Mesenchymal stem cell (in vitro differentiated cells and primary cell): ENCODE data around the gene GLOD4.

Experiments used
- DNase-seq: peaks from one replicate; pipeline ENCODE4 v3.0.0-alpha.2; 2013
- H2AFZ ChIP-seq: one replicate; pipeline ENCODE4 v1.6.1; 2013; ENCODE audit warnings: low read depth, mild to moderate bottlenecking, control low read depth, inconsistent platforms, low read length, moderate library complexity
- H2AK5ac ChIP-seq: 2 replicates; pipeline ENCODE4 v1.6.1; 2013; ENCODE audit warnings: low read length, moderate library complexity, mild to moderate bottlenecking, inconsistent platforms; ENCODE audit not compliant: severe bottlenecking
- H2BK120ac ChIP-seq: one replicate; pipeline ENCODE4 v1.6.1; 2013; ENCODE audit warnings: low read depth, mild to moderate bottlenecking, inconsistent platforms, low read length, moderate library complexity
- H2BK12ac ChIP-seq, 2 experiments: one replicate each; pipeline ENCODE4 v1.6.1; 2013; ENCODE audit warnings: inconsistent platforms in 2 of 2, low read length in 2 of 2, mild to moderate bottlenecking in 2 of 2, moderate library complexity in 2 of 2, control low read depth in 1 of 2
- H2BK15ac ChIP-seq: one replicate; pipeline ENCODE4 v1.6.1; 2013; ENCODE audit warnings: mild to moderate bottlenecking, low read depth, inconsistent platforms; ENCODE audit not compliant: poor library complexity, severe bottlenecking
- H2BK5ac ChIP-seq: 2 replicates; pipeline ENCODE4 v1.6.1; 2013; ENCODE audit warnings: low read depth, mild to moderate bottlenecking, low read length, control low read depth, inconsistent platforms; ENCODE audit not compliant: poor library complexity, severe bottlenecking
- H3K14ac ChIP-seq, 2 experiments: one replicate each; pipeline ENCODE4 v1.6.1; 2013; ENCODE audit warnings: inconsistent platforms in 2 of 2, low read length in 2 of 2, control low read depth in 1 of 2, mild to moderate bottlenecking in 1 of 2, moderate library complexity in 1 of 2
- H3K18ac ChIP-seq, 2 experiments: one replicate each; pipeline ENCODE4 v1.6.1; 2013; ENCODE audit warnings: inconsistent platforms in 2 of 2, low read length in 2 of 2, control low read depth in 1 of 2, low read depth in 1 of 2, mild to moderate bottlenecking in 1 of 2
- H3K23ac ChIP-seq, 2 experiments: one replicate each; pipeline ENCODE4 v1.6.1; 2013; ENCODE audit warnings: inconsistent platforms in 2 of 2, low read length in 2 of 2, mild to moderate bottlenecking in 2 of 2, moderate library complexity in 2 of 2, control low read depth in 1 of 2
- H3K27ac ChIP-seq: 2 replicates; pipeline ENCODE4 v1.5.1; 2013; ENCODE audit warnings: mild to moderate bottlenecking, moderate library complexity, low read length, control low read depth, inconsistent platforms; ENCODE audit not compliant: poor library complexity, severe bottlenecking
- H3K27me3 ChIP-seq, 2 experiments: 2 replicates each; pipeline versions ENCODE4 v1.6.1 to v1.7.0; 2013; ENCODE audit warnings: low read length in 2 of 2, mild to moderate bottlenecking in 2 of 2, moderate library complexity in 2 of 2, control low read depth in 1 of 2, inconsistent platforms in 1 of 2; ENCODE audit not compliant: control insufficient read depth in 1 of 2, insufficient read depth in 1 of 2
- H3K36me3 ChIP-seq, 2 experiments: 2 replicates each; pipeline versions ENCODE4 v1.6.1 to v1.7.0; 2013; ENCODE audit warnings: low read length in 2 of 2, control low read depth in 1 of 2, inconsistent platforms in 1 of 2, low read depth in 1 of 2, mild to moderate bottlenecking in 1 of 2; ENCODE audit not compliant: insufficient read depth in 2 of 2, control insufficient read depth in 1 of 2
- H3K4ac ChIP-seq, 2 experiments: one replicate each; pipeline ENCODE4 v1.6.1; 2013; ENCODE audit warnings: inconsistent platforms in 2 of 2, low read length in 2 of 2, mild to moderate bottlenecking in 2 of 2, moderate library complexity in 2 of 2, control low read depth in 1 of 2, low read depth in 1 of 2
- H3K4me1 ChIP-seq: 2 replicates; pipeline ENCODE4 v1.6.1; 2013; ENCODE audit warnings: low read depth, low read length, control low read depth; ENCODE audit not compliant: control insufficient read depth, insufficient read depth
- H3K4me2 ChIP-seq: 2 replicates; pipeline ENCODE4 v1.6.1; 2013; ENCODE audit warnings: low read length, mild to moderate bottlenecking, inconsistent platforms; ENCODE audit not compliant: poor library complexity, severe bottlenecking
- H3K4me3 ChIP-seq, 2 experiments: 2 replicates each; pipeline versions ENCODE4 v1.5.1 to v1.7.0; 2013; ENCODE audit warnings: low read length in 2 of 2, mild to moderate bottlenecking in 2 of 2, control low read depth in 1 of 2, low read depth in 1 of 2; ENCODE audit not compliant: insufficient read depth in 1 of 2
- H3K79me1 ChIP-seq: replicated peaks from 2 replicates; pipeline ENCODE4 v1.6.1; 2013; ENCODE audit warnings: mild to moderate bottlenecking, control low read depth, low read length, inconsistent platforms; ENCODE audit not compliant: poor library complexity, severe bottlenecking
- H3K9ac ChIP-seq: 2 replicates; pipeline ENCODE4 v1.7.0; 2013; ENCODE audit warnings: mild to moderate bottlenecking, low read length, moderate library complexity
- H3K9me3 ChIP-seq: 2 replicates; pipeline ENCODE4 v1.7.0; 2013; ENCODE audit warnings: mild to moderate bottlenecking, low read length; ENCODE audit not compliant: control insufficient read depth
- H4K8ac ChIP-seq: one replicate; pipeline ENCODE4 v1.6.1; 2013; ENCODE audit warnings: inconsistent platforms, mild to moderate bottlenecking, low read length, moderate library complexity
- H4K91ac ChIP-seq: one replicate; pipeline ENCODE4 v1.6.1; 2013; ENCODE audit warnings: mild to moderate bottlenecking, low read length, inconsistent platforms
- WGBS: methylation state at CpG from one replicate; pipeline ENCODE4 v1.1.7; 2013; ENCODE audit warnings: mixed read lengths; 5-methylcytosine and 5-hydroxymethylcytosine counted together

GLOD4 gene

DNA sequence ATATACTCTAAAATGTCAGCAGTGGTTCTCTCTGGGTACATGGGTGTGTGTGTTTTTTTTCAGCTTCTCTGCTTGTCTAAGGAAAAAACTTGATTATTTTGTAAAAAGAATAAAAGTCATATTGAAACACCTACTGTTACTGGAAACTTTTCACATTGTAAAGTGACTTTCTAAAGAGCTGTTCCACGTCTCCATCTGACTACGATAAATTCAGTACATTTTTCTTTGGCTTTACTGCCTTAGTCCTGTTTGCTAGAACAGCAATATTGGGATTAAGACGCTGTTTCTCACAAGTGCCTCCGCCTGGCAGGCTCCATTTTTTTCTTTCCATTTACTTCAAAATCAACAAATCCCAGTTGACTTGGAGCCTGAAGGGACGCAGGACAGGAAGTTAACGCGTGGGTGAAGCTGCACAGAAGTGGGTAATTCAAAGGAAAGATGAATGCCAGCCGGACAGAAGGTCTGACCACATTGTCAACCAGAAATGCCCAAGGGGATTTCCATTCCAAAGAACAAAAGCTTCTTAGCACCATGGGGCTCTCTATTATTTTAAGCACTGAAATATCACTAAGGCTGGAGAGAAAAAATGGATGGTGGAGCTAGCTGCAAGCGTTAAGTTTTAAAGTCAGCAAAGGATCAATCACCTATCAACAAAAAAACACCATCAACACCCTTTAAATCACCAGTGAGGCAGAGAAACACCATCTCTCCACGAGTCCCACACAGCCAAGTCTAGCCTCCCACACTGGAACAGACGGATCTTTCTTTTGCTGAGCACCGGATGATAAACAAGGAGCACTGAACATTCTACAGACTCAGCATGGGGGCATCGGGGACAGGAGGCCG lies 8.4 kb downstream of the GLOD4 start:
- H3K4me3 ChIP-seq: no peak overlapping the region
- H3K36me3 ChIP-seq: peaks cover 55 to 89% of the 10 kb centered on the region in 2 experiments
- no peak overlapping the region for H3K9ac ChIP-seq
- no peaks in the 10 kb centered on the region for H3K27me3 ChIP-seq
- H2AK5ac ChIP-seq: no peak overlapping the region
- H3K4ac ChIP-seq: no peak overlapping the region
- H3K79me1 ChIP-seq: peaks cover 37% of the 10 kb centered on the region
- H3K4me2 ChIP-seq: no peak overlapping the region
- H2AFZ ChIP-seq: no peak overlapping the region
- no peaks in the 10 kb centered on the region for H3K9me3 ChIP-seq
- H4K8ac ChIP-seq: no peak overlapping the region
- no peak overlapping the region for H3K18ac ChIP-seq
- H2BK5ac ChIP-seq: no peak overlapping the region
- no peak for DNase-seq
- no peak overlapping the region for H2BK12ac ChIP-seq
- no peak overlapping the region for H2BK15ac ChIP-seq
- H3K14ac ChIP-seq: no peak overlapping the region
- peak overlapping the region; percentile 28 for H3K27ac ChIP-seq
- H4K91ac ChIP-seq: no peak overlapping the region
- no peak overlapping the region for H3K23ac ChIP-seq
- peaks cover 3% of the 10 kb centered on the region for H3K4me1 ChIP-seq
- no peak overlapping the region for H2BK120ac ChIP-seq
- 84% methylated on average over 13 of the region's 14 CpGs for WGBS

DNA sequence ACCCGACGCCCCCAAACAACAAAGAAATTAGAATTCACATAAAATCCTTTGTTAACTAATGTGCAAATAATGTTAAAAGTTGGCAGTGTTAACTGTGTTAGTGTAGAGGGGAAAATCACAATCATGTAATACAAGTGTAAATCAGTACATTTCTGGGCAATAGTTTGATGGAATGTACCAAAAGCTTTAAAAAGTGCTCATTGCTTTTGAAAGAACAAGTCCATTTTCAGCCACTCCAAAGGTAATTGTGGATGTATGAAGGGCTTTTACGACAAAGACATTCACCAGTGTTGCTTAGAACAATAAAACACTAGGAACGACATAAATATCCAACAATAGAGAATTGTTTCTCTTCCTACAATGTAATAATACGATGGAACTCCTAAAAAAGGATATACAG lies 9.1 kb downstream of the GLOD4 start:
- Histone ChIP-seq H3K9ac (no peak overlapping the region), H2BK120ac (no peak overlapping the region), H3K4me1 (peaks cover 3% of the 10 kb centered on the region), H2BK12ac (no peak overlapping the region), H2AK5ac (no peak overlapping the region), H3K27me3 (no peaks in the 10 kb centered on the region), H4K8ac (no peak overlapping the region), H3K14ac (no peak overlapping the region), H3K9me3 (no peaks in the 10 kb centered on the region), H3K23ac (no peak overlapping the region), H3K79me1 (peaks cover 32% of the 10 kb centered on the region), H3K27ac (no peak overlapping the region), H2AFZ (no peak overlapping the region), H2BK15ac (no peak overlapping the region), H3K4ac (no peak overlapping the region), H2BK5ac (no peak overlapping the region), H3K36me3 (peaks cover 53 to 84% of the 10 kb centered on the region in 2 experiments), H3K18ac (no peak overlapping the region), H3K4me2 (no peak overlapping the region), H4K91ac (no peak overlapping the region), H3K4me3 (no peak overlapping the region)
- no CpG with 5 or more reads among the region's 5 CpGs for WGBS
- DNase-seq: no peak

DNA sequence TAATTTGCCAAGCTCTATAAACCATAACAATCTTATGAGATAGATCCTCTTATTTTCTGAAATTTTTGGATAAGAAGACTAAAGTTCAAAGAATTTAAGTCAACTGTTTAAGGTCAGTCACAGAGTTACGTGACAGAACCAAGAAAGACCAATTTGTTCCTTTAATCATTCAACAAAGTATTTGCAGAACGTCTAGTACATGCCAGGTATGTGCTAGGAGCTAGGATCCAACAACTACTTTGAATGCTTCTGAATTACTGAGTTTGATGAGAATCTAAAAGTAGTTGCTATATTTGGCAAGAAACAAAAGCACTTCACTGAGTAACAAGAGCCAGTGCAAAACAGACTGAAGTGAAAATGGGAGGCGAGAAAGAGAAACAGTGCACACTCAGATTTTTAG lies 15.0 kb downstream of the GLOD4 start:
- H2BK120ac ChIP-seq: no peak overlapping the region
- H2AFZ ChIP-seq: no peak overlapping the region
- H3K18ac ChIP-seq: no peak overlapping the region
- no peak overlapping the region for H4K8ac ChIP-seq
- H3K27me3 ChIP-seq: no peaks in the 10 kb centered on the region
- H2BK5ac ChIP-seq: no peak overlapping the region
- no peak overlapping the region for H3K23ac ChIP-seq
- no peaks in the 10 kb centered on the region for H3K4me1 ChIP-seq
- no peak overlapping the region for H3K4ac ChIP-seq
- no peak overlapping the region for H2BK15ac ChIP-seq
- no peak overlapping the region for H4K91ac ChIP-seq
- H3K9ac ChIP-seq: no peak overlapping the region
- 91% methylated on average over 3 of the region's 3 CpGs for WGBS
- H3K4me2 ChIP-seq: no peak overlapping the region
- H3K79me1 ChIP-seq: peaks cover 11% of the 10 kb centered on the region
- no peaks in the 10 kb centered on the region for H3K9me3 ChIP-seq
- H3K4me3 ChIP-seq: no peak overlapping the region
- peaks cover 46 to 73% of the 10 kb centered on the region in 2 experiments for H3K36me3 ChIP-seq
- no peak overlapping the region for H3K14ac ChIP-seq
- DNase-seq: no peak
- H3K27ac ChIP-seq: no peak overlapping the region
- no peak overlapping the region for H2BK12ac ChIP-seq
- H2AK5ac ChIP-seq: no peak overlapping the region

DNA sequence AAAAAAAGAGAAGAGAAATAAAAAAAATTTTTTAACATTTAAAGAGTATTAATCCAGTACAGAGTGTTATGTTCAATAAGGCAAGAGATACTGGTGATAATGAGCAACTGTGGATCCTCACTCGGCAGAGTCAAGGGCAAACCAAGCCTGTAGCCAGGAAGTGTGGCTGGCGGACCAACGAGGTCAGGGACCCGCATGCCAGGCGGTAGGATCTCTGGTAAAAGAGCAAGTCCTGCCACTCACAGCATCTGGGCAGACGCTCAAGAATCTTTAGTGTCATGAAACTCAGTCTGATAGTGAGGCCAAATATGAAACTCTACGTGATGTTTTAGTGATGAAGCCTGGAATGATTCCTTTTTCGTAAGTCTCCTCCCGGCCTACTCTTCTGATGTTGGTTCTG lies 21.7 kb downstream of the GLOD4 start:
- Histone ChIP-seq H3K4me3 (no peak overlapping the region), H3K27ac (no peak overlapping the region), H2AFZ (no peak overlapping the region), H3K4me2 (no peak overlapping the region), H3K79me1 (peaks cover 2% of the 10 kb centered on the region), H3K4ac (no peak overlapping the region), H3K4me1 (no peaks in the 10 kb centered on the region), H2AK5ac (no peak overlapping the region), H3K36me3 (peaks cover 38 to 80% of the 10 kb centered on the region in 2 experiments), H3K23ac (no peak overlapping the region), H2BK12ac (no peak overlapping the region), H3K14ac (no peak overlapping the region), H2BK5ac (no peak overlapping the region), H3K18ac (no peak overlapping the region), H2BK120ac (no peak overlapping the region), H3K9ac (no peak overlapping the region), H3K9me3 (no peaks in the 10 kb centered on the region), H4K91ac (no peak overlapping the region), H4K8ac (no peak overlapping the region), H2BK15ac (no peak overlapping the region), H3K27me3 (no peaks in the 10 kb centered on the region)
- no peak for DNase-seq
- 97% methylated on average over 9 of the region's 9 CpGs for whole genome bisulfite sequencing
